HG03159 (cell line): Measurements from ENCODE around the gene CD96.

Experiments used
- ATAC-seq: cut with Tn5 transposase; IDR thresholded peaks from one replicate; pipeline ENCODE4 v1.9.1; 2021; ENCODE audit warnings: mild to moderate bottlenecking, moderate library complexity; ENCODE audit not compliant: unreplicated experiment

The CD96 gene

DNA sequence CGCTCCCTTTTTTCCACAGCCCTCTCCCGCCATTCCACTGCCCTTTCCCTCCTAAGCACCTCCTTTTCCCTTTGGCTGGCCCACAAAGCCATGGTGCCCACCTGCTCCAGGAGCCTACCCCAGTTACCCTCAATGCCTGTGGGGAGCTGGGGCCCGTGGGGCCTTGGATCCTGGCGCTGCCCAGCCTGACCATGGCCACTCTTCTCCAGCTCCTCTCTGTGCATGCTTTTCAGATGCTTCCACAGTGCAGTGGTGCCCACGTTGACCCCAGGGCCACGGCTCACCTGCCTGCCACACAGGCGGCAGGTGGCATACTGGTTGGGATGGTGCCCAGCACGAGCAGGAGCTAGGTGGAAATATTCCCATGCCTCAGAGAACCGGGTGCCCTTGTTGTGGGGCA, 51.7 kb downstream of the CD96 start:
- ATAC-seq, result no peak

DNA sequence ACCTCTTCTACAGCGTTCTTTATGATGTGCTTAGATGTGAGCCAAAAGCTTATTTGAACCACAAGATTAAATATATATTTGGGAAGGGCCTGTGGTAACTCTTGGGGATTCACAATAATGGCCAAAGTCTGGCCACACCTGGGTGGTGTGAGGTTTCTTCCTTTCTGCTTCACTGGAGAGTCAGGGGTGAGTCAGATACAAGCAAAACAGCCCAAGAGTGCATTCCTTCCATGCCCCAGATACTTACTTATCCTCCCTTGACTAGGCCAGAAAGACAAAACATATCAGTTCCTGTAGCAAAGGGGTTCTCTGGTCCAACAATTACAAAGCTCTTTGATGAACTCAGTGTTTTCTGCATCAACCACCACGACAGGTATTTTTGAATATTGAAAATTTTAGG, 52.2 kb downstream of the CD96 start:
- ATAC-seq, result peak; percentile 71

DNA sequence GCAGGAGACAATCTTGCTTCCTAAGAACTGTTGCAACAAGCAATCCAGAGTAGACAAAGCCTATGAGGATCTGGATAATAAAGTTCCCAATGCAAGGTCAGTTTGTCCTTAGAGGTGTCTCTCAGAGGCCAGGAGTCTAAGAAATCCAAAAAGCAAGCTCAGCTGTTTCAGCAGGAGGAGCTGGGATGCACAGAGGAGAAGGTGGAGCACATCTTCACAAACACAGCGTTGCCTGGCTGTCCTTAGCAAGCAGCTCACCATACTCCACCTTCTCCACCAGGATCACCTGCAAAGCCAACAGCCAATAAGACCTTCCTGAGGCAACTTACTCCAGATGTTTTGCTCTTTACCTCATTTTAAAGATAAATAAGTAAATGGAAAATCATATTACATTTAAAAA, 52.8 kb downstream of the CD96 start:
- ATAC-seq, result no peak

DNA sequence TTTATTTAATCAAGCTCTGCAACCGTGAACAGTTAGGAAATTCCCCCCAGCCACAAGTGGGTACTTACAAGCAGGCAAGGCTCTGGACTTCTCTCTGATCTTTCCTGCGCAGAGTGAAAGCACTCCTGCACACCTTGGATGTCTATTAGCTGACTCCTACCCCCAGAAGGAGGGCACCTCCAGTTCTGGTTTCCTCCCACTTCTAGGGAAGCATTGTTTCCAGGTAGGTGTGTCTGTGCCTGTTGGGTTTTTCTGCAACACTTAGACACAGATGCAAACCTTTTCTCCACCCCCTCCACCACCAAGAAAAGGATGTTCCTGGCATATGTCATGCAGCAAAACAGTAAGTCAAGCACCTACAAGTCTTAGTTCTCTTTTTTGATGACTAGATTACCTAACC, 53.2 kb downstream of the CD96 start, which contains the start of gene ZBED2:
TSS of gene ZBED2 (minus strand) at position 115 of the 400 bp plus-strand sequence. CDS start 1,145 bp downstream, outside the sequence.
- no peak for ATAC-seq

DNA sequence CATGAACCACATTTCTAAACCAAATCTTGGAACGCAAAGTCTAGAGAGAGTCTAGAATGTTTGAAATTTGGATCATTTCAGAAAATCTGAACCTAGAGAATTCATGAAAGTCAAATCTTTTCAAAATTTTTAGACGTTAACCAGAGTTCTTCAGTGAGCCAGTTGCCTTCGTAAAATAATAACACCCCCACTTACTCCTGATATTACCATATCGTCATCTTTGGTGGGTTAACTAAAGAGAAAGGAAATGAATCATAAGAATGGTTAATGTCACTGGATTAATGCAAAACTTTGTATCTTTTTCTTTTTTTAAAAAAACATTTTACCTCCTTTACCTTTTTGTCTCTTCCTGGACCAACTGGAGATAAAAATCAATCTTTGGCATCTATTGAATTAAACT, 54.3 kb downstream of the CD96 start:
- no peak for ATAC-seq

DNA sequence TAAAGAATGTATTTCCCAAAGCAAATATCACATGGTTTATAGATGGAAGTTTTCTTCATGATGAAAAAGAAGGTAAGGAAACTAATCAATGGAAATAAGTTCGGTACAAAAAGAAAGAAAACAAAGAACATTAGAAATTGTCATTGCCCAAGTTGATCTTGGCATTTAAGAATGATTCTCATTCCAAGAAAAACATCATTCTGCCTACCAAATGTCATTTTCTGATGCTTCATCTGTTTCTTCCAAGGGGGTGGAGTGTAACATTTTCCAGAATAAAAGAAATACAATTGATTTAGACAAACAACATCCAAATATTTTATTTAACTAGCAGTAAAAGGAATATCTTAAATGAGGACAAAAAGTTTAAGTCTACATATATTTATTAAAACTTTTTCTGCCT, 56.1 kb downstream of the CD96 start:
- ATAC-seq, result no peak

DNA sequence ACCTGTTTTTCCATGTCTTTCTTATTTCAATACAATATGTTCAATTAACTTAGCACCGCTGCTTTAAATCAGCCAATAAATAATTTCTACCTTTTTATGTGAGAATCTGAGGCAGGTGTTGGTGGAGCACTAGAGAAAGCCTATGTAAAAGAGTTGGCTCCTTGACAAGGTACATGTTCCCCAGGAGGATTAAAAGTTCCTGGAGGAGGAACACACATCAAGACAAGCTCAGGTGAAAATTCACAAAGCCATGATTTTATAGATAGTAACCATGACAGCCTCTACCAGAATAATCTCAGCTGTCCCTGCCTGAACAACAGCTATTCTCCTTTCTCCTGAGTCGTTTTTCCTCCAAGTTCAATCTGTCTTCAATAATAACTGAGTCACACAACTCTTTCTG, 56.6 kb downstream of the CD96 start:
- ATAC-seq, result no peak

DNA sequence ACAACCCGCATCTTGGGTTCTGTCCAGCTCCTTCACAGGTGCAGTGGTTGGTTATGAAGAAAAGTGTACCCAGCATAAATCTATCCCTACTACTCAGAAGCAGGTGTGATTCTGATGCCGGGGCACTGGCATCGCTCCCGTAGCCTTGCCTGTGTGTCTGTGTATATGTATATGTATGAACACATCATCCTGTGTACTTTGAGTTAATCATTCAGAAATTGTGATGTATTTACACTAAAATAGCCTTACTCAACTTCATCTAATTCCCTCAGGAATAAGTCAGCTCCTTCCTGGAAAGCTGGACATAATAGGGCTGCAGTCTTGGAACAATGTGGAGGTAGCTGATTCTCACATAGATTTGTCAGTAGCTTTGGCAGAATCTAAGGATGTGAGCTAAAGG, 59.8 kb downstream of the CD96 start:
- no peak for ATAC-seq

DNA sequence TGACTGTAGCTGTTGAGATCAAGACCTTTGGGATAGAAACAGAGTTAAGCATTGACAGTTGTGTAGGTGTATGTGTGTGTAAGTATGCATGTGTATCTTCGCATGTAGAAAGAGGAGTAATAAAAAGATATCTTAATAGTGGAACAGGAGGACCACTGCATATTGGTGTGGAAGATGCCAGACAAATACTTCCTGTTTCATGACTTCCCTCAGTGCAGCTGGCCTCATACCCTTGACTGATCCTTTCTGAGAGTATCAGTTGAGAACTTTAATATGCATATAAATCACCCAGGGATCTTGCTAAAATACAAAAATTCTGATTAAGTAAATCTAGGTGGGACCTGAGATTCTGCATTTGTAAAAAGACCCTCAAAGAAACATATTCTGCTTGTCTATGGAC, 61.7 kb downstream of the CD96 start:
- peak; percentile 55 for ATAC-seq

DNA sequence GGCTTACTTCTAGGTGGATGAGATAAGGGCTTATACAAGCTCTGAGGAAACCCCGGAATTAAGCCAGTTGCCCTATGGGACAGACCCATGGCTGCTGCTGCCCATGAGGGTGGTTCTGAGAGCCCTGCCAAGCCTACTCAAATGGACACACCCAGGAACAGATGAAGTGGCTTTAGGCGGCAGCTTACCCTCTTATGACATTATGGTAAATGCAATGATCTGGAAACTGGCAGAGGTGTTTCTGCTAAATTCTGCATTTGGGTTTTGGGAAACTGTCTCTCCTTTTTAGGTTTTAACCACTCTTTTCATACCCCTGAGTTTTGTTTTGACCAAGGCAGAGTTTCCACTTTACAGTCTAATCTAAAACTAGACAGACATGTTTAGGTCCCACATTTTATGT, 62.1 kb downstream of the CD96 start:
- no peak for ATAC-seq

DNA sequence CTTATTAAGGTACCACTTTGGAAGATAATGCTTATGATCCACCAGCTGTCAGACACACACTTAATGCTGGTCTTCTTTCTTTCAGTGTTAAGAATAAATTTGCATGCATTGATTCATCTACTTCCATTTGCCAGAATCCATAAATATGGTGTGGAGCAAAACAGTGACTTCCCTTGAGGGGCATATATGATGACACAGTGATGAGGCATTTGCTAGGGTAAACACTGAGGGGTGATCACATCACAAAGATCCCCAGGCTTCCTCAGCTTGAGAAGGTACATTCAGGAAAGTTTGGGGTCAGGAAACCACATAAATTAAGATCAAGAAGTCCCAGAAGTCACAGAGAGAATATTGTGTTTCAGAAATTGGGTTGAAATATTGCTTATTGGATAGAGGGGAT, 63.0 kb downstream of the CD96 start:
- no peak for ATAC-seq

DNA sequence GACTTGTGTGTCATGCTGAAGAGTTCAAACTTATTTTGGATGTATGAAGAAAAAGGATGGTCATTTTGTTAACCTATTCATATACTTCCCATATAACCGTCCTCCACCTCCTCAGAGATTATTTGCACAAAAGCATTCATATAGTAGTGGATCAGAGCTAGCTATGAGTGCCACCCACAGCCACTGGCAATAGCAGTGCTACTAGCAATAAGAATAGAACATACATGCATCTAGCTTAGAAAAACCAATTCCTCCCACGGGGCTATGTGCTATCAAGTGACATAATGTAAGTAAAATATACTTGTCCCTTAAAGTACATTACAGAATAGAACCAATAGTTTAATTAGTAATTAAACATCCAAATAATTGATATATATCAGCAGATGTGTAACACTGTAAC, 63.5 kb downstream of the CD96 start:
- ATAC-seq, result no peak

DNA sequence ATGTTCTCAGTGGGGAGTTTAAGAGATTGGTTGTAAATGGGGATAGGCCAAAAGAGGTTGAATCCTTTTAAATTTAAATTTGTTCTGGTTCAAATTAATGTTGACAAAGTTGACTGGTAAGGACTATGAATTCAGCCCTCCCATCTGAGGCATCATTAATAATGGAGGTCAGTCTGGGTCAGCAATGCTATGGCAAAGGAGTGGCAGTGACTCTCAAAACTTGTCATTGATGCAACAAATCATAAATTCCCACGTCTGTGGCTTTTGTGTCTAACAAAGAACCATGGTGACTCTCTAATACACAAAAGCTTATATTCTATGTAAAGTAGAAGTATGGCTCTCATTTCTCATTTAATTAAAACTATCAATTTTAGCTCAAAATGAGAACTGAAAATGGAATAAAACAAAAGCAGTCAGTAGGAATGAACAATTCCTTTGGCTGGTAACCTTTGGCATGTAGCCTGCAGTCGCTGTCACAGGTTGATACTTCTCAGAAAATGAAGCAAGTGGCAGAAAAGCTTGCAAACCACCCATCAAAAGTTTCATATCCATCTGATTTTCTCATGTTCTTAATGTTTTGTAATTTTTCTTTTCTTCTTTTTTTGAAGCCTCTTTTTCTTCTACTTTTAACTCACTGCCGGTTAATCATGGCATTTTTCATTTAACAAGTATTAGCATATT, 65.4 kb downstream of the CD96 start:
- ATAC-seq, result no peak

DNA sequence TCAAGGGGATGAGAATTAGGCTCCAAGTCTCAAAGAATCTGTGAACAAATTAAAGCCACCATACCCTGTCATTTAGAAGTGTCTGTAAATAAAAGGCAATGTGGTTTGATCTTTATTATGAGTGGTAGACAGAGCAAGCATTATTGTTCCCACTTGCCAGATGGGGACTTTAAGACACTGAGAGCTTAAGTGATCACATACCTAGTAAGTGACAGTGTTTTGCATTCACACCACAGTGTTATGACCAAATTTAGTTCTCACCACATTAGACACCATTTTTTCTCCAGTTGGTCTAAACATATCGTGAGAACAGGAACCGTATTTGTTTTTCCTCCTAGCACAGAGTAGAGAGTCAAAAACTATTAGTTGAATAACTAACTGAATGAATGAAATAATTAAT, 66.4 kb downstream of the CD96 start:
- peak; percentile 30 for ATAC-seq

DNA sequence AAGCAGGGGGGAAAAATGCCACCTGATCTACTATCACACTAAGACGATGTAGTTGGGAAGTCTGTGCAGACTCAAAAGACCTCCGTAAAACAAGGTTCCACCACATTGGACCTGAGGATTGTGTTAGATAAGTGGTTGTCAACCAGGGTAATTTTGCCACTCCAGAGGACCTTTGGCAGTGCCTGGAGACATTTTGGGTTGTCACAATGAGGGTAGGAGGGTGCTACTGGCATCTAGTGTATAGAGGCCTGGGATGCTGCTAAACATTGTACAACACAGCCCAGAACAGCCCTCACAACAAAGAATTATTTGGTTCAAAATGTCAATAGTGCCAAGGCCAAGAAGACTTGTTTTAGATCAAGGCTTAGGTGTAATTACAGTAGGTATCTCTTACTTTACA, 67.7 kb downstream of the CD96 start:
- no peak for ATAC-seq

DNA sequence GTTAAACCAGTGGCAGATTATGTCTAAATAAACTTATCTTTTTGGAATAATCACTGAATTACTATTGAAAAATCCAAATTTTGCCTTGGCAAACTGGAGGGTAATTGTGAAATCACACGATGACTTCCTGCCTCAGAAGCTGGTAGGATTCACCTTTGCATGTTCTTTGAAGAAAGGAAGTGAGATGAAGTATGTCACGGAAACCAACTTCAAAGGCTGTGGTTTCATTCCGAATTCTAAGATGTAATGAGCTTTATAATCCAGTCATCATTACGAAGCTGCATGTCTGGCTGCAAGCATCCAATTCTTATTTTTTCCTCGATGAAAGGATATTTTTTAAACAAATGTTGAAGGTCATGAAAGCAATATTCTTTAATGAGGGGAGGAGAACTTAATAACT, 68.2 kb downstream of the CD96 start:
- peak; percentile 97 for ATAC-seq

DNA sequence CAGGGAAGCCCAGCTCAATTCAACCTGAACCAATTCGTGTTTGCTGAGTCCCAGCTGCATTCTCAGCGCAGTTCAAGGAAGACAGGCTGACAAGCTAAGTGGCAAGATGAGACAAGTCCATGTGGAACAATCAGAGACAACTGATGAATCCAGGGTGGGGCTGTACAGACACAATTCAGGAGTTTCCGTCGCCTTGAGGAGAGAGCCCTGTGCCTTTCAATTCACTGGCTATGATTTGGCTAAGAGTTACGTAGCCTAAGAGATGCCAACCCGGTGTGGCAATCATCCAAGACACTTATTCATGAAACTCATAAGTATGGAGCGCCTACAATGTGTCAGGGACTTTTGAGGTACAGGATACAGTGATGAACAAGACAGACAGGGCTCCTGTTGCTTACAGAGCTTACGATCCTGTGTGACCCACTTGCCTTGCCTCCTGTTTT, 68.6 kb downstream of the CD96 start:
- peak; percentile 22 for ATAC-seq

DNA sequence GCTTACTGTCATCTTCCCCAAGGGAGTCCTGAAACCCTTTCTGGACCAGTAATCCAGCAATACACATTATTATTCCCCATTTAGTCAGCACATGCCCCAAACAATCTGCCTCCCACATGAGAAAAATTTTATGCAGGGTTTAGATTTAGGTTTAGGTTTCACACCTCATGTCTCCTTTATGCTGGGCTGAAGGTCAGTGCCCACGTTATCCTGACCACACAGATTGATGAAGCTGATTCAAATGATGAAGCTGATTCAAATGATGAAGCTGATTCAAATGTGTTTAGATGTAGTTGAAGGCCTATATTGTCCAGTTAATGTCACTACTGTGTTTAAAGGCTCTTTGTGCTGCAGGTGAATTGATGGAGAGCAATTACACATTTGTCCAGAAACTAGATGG, 71.3 kb downstream of the CD96 start:
- no peak for ATAC-seq

DNA sequence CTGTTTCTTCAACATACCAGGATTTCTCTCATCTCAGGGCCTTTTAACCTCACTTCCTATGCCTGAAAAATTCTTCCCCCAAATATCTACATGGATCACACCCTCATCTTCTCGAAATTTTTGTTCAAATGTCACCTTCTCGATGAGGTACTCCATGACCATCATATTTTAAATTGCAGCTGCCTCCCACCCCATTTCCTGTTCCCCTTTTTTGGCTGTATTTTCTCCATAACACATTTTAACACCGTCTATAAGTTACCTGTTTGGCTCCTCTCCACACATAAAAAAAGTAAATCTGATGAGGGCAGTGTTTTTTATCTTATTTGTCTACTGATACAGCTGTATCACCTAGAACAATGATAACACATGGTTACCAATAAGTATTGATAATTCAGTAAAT, 73.9 kb downstream of the CD96 start:
- ATAC-seq, result no peak

DNA sequence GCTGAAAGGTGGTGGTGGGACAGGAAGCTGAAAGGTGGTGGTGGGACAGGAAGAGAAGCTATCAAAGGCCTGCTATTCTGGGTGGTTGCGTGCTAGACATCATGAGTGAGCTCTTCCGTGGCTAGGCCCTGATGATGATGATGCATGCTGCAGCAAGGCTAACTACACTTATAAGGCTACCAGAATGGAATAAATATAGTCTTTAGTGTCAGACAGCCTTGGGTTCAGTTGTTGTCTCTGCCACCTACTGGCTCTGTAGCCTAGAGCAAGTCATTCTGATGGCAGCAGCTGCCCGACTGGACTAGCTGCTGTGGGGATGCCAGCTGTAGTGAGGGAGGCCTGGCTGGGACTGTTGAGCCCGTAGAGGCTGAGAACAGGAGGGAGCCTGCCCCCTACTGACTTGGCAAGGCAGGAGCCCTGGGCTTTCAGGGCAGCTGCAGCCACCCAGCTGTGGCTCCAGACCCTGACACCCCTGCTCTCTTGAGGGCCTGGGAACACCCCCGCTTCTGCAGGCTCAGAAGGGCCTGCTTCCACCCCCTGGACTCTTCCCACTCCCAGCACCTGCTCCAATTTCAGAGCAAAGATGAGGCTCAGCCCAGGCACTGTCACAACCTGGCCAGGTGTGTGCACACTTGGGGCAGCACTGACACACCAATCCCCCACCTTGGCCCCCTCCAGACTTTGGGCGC, 74.6 kb downstream of the CD96 start:
- ATAC-seq, result peak; percentile 78

DNA sequence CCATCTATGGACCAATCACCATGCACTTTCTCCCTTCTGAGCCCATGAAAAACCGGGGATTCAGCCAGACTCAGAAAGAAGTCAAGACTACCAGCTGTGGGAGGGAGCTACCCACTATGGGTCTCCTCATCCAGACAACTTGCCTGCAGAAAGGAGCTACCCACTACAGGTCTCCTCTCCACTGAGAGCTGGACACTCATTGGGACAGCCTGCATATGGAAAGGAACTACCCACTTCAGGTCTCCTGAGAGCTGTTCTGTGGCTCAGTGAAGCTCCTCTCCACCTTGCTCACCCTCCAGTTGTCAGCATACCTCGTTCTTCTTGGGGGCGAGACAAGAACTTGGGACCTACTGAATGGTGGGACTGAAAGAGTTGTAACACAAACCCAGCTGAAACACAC, 75.4 kb downstream of the CD96 start:
- no peak for ATAC-seq

DNA sequence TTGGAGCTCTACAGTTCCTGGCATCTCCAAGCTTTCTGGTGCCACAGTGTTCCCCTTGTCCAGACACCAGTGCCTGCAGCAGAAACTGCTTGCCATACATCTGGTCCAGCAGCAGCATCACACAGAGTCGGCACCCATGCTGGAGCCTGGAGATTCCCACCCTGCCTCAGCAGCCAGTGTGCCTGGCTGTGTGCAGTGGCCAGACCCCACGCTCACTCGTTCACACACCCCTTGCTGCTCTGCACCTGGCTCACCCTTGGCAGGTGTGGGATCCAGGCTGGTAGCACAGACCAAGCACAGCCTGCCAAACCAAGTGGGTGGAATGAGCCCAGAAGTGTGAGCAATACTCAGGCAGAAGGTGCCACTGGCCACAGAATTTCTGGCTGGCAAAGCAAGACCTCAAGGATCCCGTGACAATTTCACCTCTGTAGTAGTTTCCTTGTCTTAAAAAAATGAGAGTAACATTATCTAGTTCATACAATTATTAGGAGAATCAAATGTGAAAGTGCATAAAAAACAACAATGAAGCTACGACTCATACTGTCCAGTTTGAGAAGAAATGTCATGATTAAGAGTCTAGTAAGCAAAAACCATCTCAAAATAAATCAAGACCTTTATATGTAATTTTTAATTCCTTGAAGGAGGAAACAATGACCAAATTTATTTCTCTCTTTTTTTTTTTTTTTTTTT, 76.1 kb downstream of the CD96 start:
- no peak for ATAC-seq
